Mucosa of gallbladder (tissue), 1 donor: Measurements from ENCODE around the gene BBS5. TPM values are rescaled to one million over a fixed set of nuclear protein-coding genes. Genes with fewer than 3 reads are reported as not detected.
"Not testable (repeated sequence)": the region's sequence is repeated elsewhere in the genome, so short reads cannot be mapped to it uniquely, and the experiment has no call there.

ENCODE experiments used
- DNase-seq: peaks from one replicate; pipeline ENCODE4 v3.0.0-alpha.2; 2020; ENCODE audit warnings: low spot score
- total RNA-seq: library from RNA; stranded (reverse); gene quantifications from one replicate; pipeline ENCODE4 v1.2.1, GENCODE V29; 2021
- donor health status: DM: no; HTN: no; CAD: no.

BBS5 gene
- 13.6 TPM for total RNA-seq

GRCh38 chr2:169479257-169480078, at the start of gene BBS5:
Gene BBS5 (plus strand): TSS chr2:169479494. CDS start chr2:169479554, 60 bp downstream.
- DNase-seq = peak; percentile 88

- not testable (repeated sequence) for DNase-seq
These were observed 47.5 kb upstream of the BBS5 start for GRCh38 chr2:169431772-169432171.

DNA sequence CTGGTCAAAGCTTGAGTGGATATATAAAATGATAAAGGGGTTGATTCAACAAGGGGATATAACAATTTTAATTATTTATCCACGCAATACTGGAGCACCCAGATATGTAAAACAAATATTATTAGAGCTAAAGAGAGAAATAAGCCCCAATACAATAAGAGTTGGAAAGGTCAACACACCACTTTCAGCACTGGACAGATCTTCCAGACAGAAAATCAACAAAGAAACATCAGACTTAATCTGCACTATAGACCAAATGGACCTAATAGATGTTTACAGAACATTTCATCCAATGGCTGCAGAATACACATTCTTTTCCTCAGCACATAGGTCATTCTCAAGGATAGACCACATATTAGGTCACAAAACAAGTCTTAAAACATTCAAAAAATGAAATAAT, 45.1 kb upstream of the BBS5 start:
- not testable (repeated sequence) for DNase-seq

DNA sequence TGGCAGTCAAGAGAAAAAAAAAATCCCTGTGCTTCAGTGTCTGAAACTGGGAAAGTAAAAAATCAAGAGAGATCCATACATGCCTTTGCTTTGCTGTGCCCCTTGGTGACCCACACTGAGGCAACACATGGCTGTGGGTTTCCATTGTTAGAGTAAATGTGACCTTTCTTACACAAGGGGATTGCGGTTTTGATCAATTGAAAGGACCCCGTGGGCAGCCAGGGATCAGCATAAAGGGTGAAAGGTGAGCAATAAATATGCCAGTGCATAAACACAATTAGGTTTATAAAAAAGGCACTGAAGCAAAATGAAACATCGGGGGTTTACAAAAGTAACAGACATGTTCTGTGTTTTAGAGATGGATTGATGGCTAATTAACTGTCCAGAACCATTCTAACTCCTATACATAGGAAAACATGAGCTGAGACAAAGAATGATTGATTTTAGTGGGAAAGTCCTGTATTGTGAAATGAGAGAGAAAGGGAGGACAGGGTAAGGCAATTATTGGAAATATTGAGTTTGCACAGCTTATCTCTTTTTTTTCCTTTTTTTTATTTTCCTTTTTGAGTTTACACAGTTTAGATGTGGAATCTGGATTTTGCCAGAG, 40.7 kb upstream of the BBS5 start:
- DNase-seq = no peak

DNA sequence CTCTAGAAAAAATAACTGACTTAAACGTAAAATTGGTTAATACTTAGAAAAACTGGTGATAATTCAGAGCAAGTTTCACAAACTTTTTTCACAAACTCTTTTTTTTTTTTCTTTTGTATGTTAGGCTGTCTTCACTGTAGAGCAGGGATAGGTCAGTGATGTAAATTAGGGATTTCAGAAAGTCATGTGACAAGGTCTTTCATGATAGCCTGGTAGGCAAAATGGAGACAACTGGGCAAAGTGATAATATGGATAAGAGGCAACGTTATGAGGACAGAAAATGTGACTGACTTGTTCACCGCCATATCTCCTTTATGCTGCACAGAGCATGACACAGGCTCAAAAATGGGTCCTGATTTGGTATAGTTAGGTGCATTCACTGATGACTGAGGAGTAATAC, 39.4 kb upstream of the BBS5 start:
- DNase-seq = no peak

GRCh38 chr2:169446452-169446851, 32.8 kb upstream of the BBS5 start:
- no peak for DNase-seq

GRCh38 chr2:169448316-169448715, 31.0 kb upstream of the BBS5 start:
- DNase-seq = no peak

GRCh38 chr2:169448865-169449264, 30.4 kb upstream of the BBS5 start:
- no peak for DNase-seq

DNA sequence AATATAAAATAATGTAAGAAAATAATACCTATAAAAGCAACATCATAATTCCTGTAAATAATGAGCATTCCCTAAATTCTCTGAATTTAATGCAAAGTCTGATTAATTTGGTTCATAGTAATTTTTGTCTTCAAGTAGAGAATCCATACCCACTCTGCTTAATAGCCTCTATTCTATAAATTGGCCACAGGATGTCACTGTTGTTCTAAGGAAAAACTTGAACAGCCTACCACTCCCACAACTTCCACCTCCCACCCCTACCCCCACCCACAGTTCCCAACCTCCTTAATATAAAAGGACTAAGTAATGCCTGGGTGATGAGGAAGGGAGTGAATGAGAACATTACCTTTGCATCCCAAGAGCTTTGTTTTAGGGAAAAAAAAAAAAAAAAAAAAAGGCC, 27.2 kb upstream of the BBS5 start:
- DNase-seq = no peak

DNA sequence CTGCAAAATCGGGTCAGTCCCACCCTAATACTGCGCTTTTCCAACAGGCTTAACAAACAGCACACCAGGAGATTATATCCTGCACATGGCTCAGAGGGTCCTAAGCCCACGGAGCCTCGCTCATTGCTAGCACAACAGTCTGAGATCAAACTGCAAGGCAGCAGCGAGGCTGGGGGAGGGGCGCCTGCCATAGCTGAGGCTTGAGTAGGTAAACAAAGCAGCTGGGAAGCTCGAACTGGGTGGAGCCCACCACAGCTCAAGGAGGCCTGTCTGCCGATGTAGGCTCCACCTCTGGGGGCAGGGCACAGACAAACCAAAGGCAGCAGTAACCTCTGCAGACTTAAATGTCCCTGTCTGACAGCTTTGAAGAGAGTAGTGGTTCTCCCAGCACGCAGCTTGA, 26.2 kb upstream of the BBS5 start:
- DNase-seq = not testable (repeated sequence)

GRCh38 chr2:169461143-169461542, 18.2 kb upstream of the BBS5 start:
- DNase-seq = no peak

DNA sequence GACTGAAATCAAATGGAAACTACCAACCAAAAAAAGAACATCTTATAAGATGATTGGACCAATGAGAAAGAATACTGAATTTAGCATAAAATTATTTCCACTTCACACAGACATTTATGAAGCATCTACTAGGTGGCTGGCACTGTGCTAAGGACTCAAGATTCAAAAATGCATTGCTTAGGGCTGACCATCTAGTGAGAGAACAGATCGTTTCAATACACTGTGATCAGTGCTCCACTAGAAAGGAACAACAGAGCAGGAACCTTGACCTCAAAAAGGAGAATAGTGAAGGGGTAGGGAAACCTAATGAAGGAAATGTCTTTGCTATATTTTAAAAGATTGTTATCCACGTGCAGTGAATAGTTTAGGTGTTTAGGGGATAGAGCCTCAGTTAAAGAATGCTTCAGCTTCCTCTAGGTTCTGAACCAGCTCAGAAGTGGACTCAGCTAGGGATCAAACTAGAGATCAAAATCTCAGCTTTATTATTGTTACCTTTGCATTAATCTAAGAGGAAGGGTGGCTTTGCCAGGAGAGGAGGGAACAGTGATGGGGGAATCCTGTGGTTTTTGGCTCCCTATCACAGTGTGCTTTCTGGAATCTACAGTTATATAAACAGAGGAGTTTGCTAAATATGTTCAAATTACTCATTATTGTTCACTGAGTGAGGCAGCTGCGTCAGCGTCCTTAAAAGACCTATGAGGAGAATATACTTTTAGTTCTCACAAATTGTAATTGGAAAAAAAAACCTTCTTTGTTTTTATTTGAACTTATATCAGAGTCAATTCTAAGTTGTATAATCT, 16.2 kb upstream of the BBS5 start:
- no peak for DNase-seq

DNA sequence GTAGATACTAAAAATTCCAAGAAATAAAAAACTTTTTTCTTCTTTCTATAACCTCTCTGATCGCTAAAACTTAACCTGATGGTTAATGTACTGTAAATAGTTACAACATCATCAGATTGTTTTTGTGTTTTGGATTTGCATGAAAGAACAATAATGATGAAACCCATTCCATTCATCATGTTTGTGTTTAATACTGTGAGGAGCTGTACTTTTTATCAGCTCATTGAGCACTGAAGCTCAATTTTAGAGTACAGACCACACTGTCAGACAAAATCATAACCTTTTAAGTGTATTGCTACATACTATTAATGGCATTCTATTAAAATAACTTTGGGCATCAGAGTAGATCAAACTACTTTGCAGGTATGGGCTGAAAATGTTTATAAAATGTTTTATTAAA, 14.8 kb upstream of the BBS5 start:
- no peak for DNase-seq

DNA sequence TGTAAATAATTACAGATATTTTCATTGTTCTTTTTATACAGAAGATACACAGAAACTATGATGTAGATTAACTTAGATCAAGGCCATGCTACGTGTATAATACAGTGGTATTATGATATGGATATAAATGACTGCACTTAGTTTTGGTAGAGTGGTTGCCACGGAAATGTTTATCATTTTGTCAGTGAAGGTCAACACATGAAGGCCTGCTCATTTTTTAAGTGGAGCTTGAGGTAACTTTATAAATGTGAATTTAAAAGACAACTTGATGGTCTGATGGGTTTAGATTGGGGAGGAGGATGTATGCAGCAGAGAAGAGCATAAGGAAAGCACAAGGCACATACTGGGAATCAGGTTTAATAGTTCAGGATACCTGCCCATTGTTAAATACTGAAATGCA, 14.4 kb upstream of the BBS5 start:
- no peak for DNase-seq

- no peak for DNase-seq
These were observed 10.5 kb upstream of the BBS5 start for GRCh38 chr2:169468841-169469240.

DNA sequence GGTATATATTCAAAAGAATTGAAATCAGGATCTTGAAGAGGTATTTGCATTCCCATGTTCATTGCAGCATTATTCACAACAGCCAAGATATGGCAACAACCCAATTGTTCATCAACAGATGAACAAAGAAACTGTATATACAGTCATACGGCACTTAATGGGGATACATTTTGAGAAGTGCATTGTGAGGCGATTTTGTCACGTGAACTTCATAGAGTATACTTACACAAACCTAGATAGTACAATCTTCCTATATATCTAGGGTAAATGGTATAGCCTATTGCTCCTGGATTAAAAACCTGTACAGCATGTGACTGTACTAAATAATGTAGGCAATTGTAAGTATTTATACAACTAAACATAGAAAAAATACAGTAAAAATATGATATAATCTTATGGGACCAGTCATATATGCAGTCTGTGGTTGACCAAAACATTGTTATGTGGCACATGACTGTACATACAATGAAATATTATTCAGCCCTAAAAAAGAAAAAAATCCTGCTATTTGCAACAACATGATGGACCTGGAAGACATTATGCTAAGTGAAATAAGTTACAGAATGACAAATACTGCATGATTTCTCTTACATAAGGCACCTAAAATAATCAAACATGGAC, 9.2 kb upstream of the BBS5 start:
- DNase-seq = no peak

GRCh38 chr2:169472249-169472648, 7.0 kb upstream of the BBS5 start:
- DNase-seq = no peak

DNA sequence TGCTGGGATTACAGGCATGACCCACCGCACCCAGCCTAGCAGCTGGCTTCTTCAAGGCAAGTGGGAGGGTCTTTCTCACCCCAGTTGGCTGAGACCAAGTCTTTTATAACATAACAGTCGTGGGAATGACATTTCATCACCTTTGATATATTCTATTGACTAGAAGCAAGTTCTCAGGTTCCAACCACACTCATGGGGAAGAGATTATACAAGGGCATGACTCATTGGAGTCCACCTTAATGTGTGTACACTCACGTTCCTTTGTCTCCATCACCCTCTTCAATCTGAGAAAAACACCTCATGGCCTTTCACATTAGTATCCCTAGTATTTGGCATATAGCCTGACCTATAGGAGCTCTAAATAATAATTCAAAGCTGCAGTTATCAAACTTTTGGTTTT, 2.8 kb upstream of the BBS5 start:
- DNase-seq = no peak

- no peak for DNase-seq
These were observed 955 bp upstream of the BBS5 start for GRCh38 chr2:169478339-169478738.

DNA sequence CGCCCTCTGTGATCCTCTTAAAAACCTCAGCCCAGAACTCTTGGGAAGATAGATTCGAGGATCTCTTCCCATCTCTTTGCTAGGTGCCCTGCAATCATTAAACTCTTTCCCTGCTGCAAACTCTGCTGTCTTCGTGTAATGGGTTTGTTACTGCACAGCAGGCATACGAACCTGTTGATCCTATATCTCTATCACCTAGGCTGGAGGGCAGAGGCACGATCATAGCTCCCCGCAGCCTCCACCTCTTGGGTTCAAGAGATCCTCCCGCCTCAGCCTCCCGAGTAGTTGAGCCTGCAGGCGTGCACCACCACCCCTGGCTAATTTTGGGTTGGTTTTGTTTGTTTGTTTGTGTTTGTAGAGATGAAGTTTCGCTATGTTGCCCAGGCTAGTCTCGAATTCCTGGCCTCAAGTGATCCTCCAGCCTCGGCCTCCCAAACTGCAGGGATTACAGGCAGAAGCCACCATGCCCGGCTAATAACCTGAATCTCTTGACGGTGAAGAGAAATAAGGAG, 493 bp upstream of the BBS5 start:
- no peak for DNase-seq

DNA sequence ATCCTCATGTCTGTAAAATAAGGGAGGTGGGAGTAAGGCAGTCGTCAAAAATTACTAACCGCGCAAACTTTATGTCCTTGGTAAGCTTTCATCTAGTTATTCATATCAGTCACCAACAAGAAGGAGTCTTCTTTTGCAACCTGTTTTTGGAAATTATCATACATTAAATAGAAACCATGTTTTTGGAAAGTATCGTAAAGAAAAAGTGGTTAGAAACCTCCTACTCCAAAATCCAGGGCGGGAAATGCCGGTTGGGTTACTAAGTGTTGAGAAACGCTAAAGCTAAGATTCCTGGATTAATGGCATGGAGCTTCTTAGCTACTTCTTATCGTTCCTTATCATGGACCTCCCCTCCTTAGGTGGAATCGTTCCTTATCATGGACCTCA, 778 bp downstream of the BBS5 start:
- no peak for DNase-seq

DNA sequence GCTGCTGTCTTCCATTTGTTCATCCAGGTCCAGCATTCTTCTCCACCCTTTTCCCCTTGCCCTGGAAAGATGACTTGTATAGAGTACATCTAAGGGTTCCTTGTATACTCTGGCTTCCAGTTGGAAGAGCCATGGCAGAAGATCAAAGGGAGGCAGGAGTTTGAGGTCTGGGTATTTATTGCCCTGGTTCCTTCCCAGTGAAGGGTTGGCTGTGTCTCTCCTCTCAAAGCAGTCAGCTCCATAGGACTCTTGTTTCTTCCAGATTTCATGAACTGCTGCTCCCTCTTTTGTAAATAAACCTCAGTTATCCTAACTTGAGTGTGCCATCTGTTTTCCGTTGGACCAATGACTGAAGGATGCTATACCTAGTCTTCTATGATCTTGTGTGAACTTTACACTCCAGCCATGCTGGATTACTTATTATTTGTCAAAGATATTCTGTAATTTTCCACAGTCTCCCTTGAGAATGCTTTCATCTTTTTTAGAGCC, 6.4 kb downstream of the BBS5 start:
- no peak for DNase-seq
